HepG2 (cell line): ENCODE measurements around the gene MAGEA9B. TPM values are rescaled to one million over a fixed set of nuclear protein-coding genes. Genes with fewer than 3 reads are reported as not detected.

Source experiments
- ATAC-seq: fragments of 200-7000 bp; cut with Tn5 transposase; 3 replicates; pipeline ENCODE4 v1.9.1; 2020; ENCODE audit warnings: mild to moderate bottlenecking, moderate library complexity
- BruUV-seq: library from RNA; stranded (reverse); fragments of 400-500 nt; replicated peaks from 2 replicates; lab custom pipeline; 2021; lab: Mats Ljungman, UMichigan
- CTCF ChIA-PET: fragments of 300-600 bp; formaldehyde crosslinking; extraction: SDS; loops from one replicate; lab custom pipeline; 2021; ENCODE audit warnings: low total read pairs, inconsistent platforms, low intra/inter-chr PET ratio; lab: Yijun Ruan, JAX
- POLR2A ChIA-PET: fragments of 350-600 bp; sonication (Branson Sonifier 250); formaldehyde crosslinking; loops from one replicate; lab custom pipeline; 2020; ENCODE audit warnings: antibody characterized with exemption, inconsistent platforms; lab: Yijun Ruan, JAX
- DNase-seq: peaks from one replicate; pipeline ENCODE4 v3.0.0-alpha.2; 2015; ENCODE audit warnings: low spot score
- FAIRE-seq: peaks from 3 replicates; lab custom pipeline; 2011; peaks lifted over from hg19 to GRCh38; lab: Jason Lieb, UNC
- H2AFZ ChIP-seq: one replicate; pipeline ENCODE4 v1.6.1; 2011; ENCODE audit warnings: low read length, inconsistent platforms
- H3K27ac ChIP-seq: fragments of 300-600 bp; 3 replicates; pipeline ENCODE4 v1.8.0; 2011; ENCODE audit warnings: mixed run types, mild to moderate bottlenecking, mixed read lengths, low read length, inconsistent platforms; ENCODE audit not compliant: insufficient read depth; ENCODE audit errors: extremely low read length
- H3K27me3 ChIP-seq, 2 experiments: fragments of 200-600 bp in 1 of 2; 2 replicates in 1 of 2; 3 replicates in 1 of 2; pipeline versions ENCODE4 v1.6.0 to v1.8.0; 2011; ENCODE audit warnings: low read length in 2 of 2, mild to moderate bottlenecking in 2 of 2, moderate library complexity in 2 of 2, inconsistent platforms in 1 of 2; ENCODE audit not compliant: insufficient read depth in 2 of 2, control insufficient read depth in 1 of 2
- H3K36me3 ChIP-seq, 2 experiments: fragments of 200-600 bp in 1 of 2; replicated peaks in 1 of 2; 2 replicates in 1 of 2; 3 replicates in 1 of 2; pipeline versions ENCODE4 v1.5.1 to v1.8.0; 2011; ENCODE audit warnings: low read length in 2 of 2, inconsistent platforms in 1 of 2; ENCODE audit not compliant: insufficient read depth in 2 of 2, control insufficient read depth in 1 of 2
- H3K4me1 ChIP-seq: 2 replicates; pipeline ENCODE4 v1.5.1; 2012; ENCODE audit warnings: low read length, inconsistent platforms; ENCODE audit not compliant: insufficient read depth
- H3K4me2 ChIP-seq: 2 replicates; pipeline ENCODE4 v1.6.0; 2011; ENCODE audit warnings: low read depth, low read length, inconsistent platforms
- H3K4me3 ChIP-seq, 3 experiments: fragments of 200-600 bp in 1 of 3; sonication (generic), shearing (Covaris generic) in 1 of 3; replicated peaks in 1 of 3; 2 replicates each; pipeline ENCODE4 v1.5.1; 2011 to 2016; ENCODE audit warnings: low read length in 3 of 3, inconsistent platforms in 2 of 3, low read depth in 2 of 3, mild to moderate bottlenecking in 2 of 3, control low read depth in 1 of 3, mixed read lengths in 1 of 3; ENCODE audit not compliant: insufficient read depth in 1 of 3
- H3K79me2 ChIP-seq: one replicate; pipeline ENCODE4 v1.6.1; 2011; ENCODE audit warnings: low read length, inconsistent platforms; ENCODE audit not compliant: insufficient read depth
- H3K9ac ChIP-seq: 2 replicates; pipeline ENCODE4 v1.6.0; 2011; ENCODE audit warnings: mild to moderate bottlenecking, low read depth, low read length, inconsistent platforms; ENCODE audit not compliant: insufficient read depth
- H3K9me3 ChIP-seq: 2 replicates; pipeline ENCODE4 v1.5.1; 2012; ENCODE audit warnings: mild to moderate bottlenecking, low read length
- H4K20me1 ChIP-seq: 2 replicates; pipeline ENCODE4 v1.6.0; 2011; ENCODE audit warnings: inconsistent platforms, mild to moderate bottlenecking, low read length, moderate library complexity; ENCODE audit not compliant: insufficient read depth
- BHLHE40 ChIP-seq: IDR thresholded peaks from 2 replicates; pipeline ENCODE4 v1.6.1; 2011; ENCODE audit warnings: low read length, improper control_type of control experiment
- CBX1 ChIP-seq: IDR thresholded peaks from one replicate; pipeline ENCODE4 v1.6.1; 2016; ENCODE audit warnings: antibody characterized with exemption, low read depth
- CEBPZ ChIP-seq: IDR thresholded peaks from 2 replicates; pipeline ENCODE4 v1.6.1; 2012; ENCODE audit warnings: low read length, improper control_type of control experiment
- ELF3 ChIP-seq: IDR thresholded peaks from 2 replicates; pipeline ENCODE4 v1.6.1; 2016; ENCODE audit warnings: missing genetic modification reagents, missing compliant biosample characterization
- EP300 ChIP-seq, 3 experiments: sonication (generic) in 1 of 3; formaldehyde crosslinking in 1 of 3; IDR thresholded peaks; 2 replicates each; pipeline versions ENCODE4 v1.5.1 to v1.6.1; 2011 to 2020; ENCODE audit warnings: low read depth in 2 of 3, low read length in 2 of 3, borderline replicate concordance in 1 of 3, improper control_type of control experiment in 1 of 3, mild to moderate bottlenecking in 1 of 3, missing genetic modification reagents in 1 of 3, moderate library complexity in 1 of 3
- ERF ChIP-seq: IDR thresholded peaks from 2 replicates; pipeline ENCODE4 v1.6.1; 2018; ENCODE audit warnings: missing biosample characterization, missing genetic modification reagents
- EZH2 ChIP-seq: conservative IDR thresholded peaks from 2 replicates; pipeline ENCODE4 v1.6.1; 2012; ENCODE audit warnings: mild to moderate bottlenecking, low read depth, low read length, moderate library complexity
- GLMP ChIP-seq: sonication (generic); formaldehyde crosslinking; IDR thresholded peaks from 2 replicates; pipeline ENCODE4 v1.9.0; 2021; ENCODE audit warnings: missing genetic modification reagents, mild to moderate bottlenecking, borderline replicate concordance
- ISX ChIP-seq: sonication (generic); formaldehyde crosslinking; conservative IDR thresholded peaks from 2 replicates; pipeline ENCODE4 v1.5.0; 2020; ENCODE audit warnings: missing genetic modification reagents
- ONECUT2 ChIP-seq: sonication (generic); formaldehyde crosslinking; IDR thresholded peaks from 2 replicates; pipeline ENCODE4 v1.4.0; 2020; ENCODE audit warnings: missing genetic modification reagents
- RAD21 ChIP-seq: fragments of 450-650 bp; formaldehyde crosslinking; IDR thresholded peaks from 2 replicates; pipeline ENCODE4 v1.5.0; 2020; ENCODE audit warnings: mild to moderate bottlenecking
- RFX1 ChIP-seq: fragments of 450-650 bp; IDR thresholded peaks from 2 replicates; pipeline ENCODE4 v1.6.1; 2017
- SIX4 ChIP-seq: sonication (generic); formaldehyde crosslinking; IDR thresholded peaks from 2 replicates; pipeline ENCODE4 v1.4.0; 2020; ENCODE audit warnings: missing genetic modification reagents
- ZC3H13 ChIP-seq: sonication (generic); formaldehyde crosslinking; IDR thresholded peaks from 2 replicates; pipeline ENCODE4 v1.8.1; 2023; ENCODE audit warnings: mild to moderate bottlenecking, missing genetic modification reagents, moderate library complexity
- ZFP91 ChIP-seq: sonication (generic); formaldehyde crosslinking; IDR thresholded peaks from 2 replicates; pipeline ENCODE4 v1.9.0; 2022; ENCODE audit warnings: missing genetic modification reagents, mild to moderate bottlenecking, borderline replicate concordance
- ZMYM4 ChIP-seq: sonication (generic); formaldehyde crosslinking; IDR thresholded peaks from 2 replicates; pipeline ENCODE4 v1.8.1; 2023; ENCODE audit warnings: mild to moderate bottlenecking, missing genetic modification reagents
- ZNF33B ChIP-seq: sonication (generic); formaldehyde crosslinking; IDR thresholded peaks from 2 replicates; pipeline ENCODE4 v1.5.1; 2020; ENCODE audit warnings: mild to moderate bottlenecking, missing genetic modification reagents
- ZNF639 ChIP-seq: conservative IDR thresholded peaks from 2 replicates; pipeline ENCODE4 v1.6.1; 2018; ENCODE audit warnings: missing genetic modification reagents
- ZNF784 ChIP-seq: sonication (generic); formaldehyde crosslinking; IDR thresholded peaks from 2 replicates; pipeline ENCODE4 v1.5.1; 2020; ENCODE audit warnings: missing genetic modification reagents, mild to moderate bottlenecking, borderline replicate concordance
- WGBS: methylation state at CpG from one replicate; pipeline ENCODE4 v1.1.6; 2017; ENCODE audit warnings: low lambda C conversion rate; 5-methylcytosine and 5-hydroxymethylcytosine counted together
- in situ Hi-C: cut with HindIII; loops from 2 replicates; pipeline ENCODE4 v1.10.0; 2017; ENCODE audit warnings: low pct_unique_long_range_greater_than_20kb; ENCODE audit not compliant: extremely low pct_ligation_motif_present
- intact Hi-C: fragments of 100-400 bp; cut with micrococcal nuclease; formaldehyde crosslinking; loops from one replicate; pipeline ENCODE4 v1.10.0; 2022; ENCODE audit not compliant: unreplicated experiment
- polyA plus RNA-seq, 8 experiments: library from polyadenylated mRNA; depleted of rRNA in 3 of 8; stranded (reverse) in 7 of 8; unstranded in 1 of 8; fragments of >200 nt; fragmentation: Illumina TruSeq in 4 of 8; extraction: Trizol in 4 of 8; gene quantifications; 2 replicates each; pipeline versions ENCODE4 v1.2.1 to v1.2.3, GENCODE V29; 2011 to 2016; ENCODE audit warnings: low read depth in 4 of 8, missing spikeins in 1 of 8, mixed read lengths in 1 of 8; ENCODE audit not compliant: insufficient read depth in 1 of 8
- total RNA-seq, 5 experiments: library from RNA; depleted of rRNA; stranded (reverse); fragments of >200 nt; fragmentation: Illumina TruSeq; extraction: Trizol; gene quantifications; 2 replicates each; pipeline ENCODE4 v1.2.3, GENCODE V29; 2016; ENCODE audit warnings: low read depth in 1 of 5

Gene MAGEA9B
- total and polyA plus RNA-seq, 2 of the 13 experiments (the other 11 are each of a cell fraction or from before 2014, with no cell fraction given) = 0.07 to 0.11 TPM

- FAIRE-seq = no peak
- H3K79me2 ChIP-seq = no peaks in the 10 kb centered on the region
- H3K9me3 ChIP-seq = no peaks in the 10 kb centered on the region
- CTCF ChIA-PET = no interaction called here
- H3K4me1 ChIP-seq = no peaks in the 10 kb centered on the region
- no peak overlapping the region for H3K9ac ChIP-seq
- in situ Hi-C loops (no loop called here), intact Hi-C loops (no loop called here)
- no peak for DNase-seq
- POLR2A ChIA-PET = no interaction called here
- H3K4me3 ChIP-seq = no peak overlapping the region
- H4K20me1 ChIP-seq = no peaks in the 10 kb centered on the region
- no peak overlapping the region for H3K27ac ChIP-seq
- no TSS peak for BruUV-seq
- no peak overlapping the region for H3K4me2 ChIP-seq
- no peak for ATAC-seq
- H3K27me3 ChIP-seq = no peaks in the 10 kb centered on the region
- WGBS = 22% methylated on average over 6 of the region's 6 CpGs
- no peaks in the 10 kb centered on the region for H3K36me3 ChIP-seq
- H2AFZ ChIP-seq = no peak overlapping the region
- TF ChIP-seq ELF3 (CRISPR knock-in tag) (no peak), ZC3H13 (CRISPR knock-in tag) (no peak), BHLHE40 (no peak), RFX1 (no peak), ONECUT2 (CRISPR knock-in tag) (no peak), EP300 (IDR thresholded peaks at IDR 0.05; ENCODE audit: low read depth in 2 of 2, low read length in 2 of 2) (no peak), EP300 (CRISPR knock-in tag; IDR thresholded peaks at IDR 0.05; ENCODE audit: borderline replicate concordance) (no peak), CBX1 (no peak), EZH2 (no peak), ZNF639 (no peak), SIX4 (no peak), ISX (CRISPR knock-in tag) (no peak), ZFP91 (CRISPR knock-in tag) (no peak), ERF (CRISPR knock-in tag) (no peak), ZNF784 (CRISPR knock-in tag) (no peak), ZNF33B (CRISPR knock-in tag) (no peak), RAD21 (CRISPR knock-in tag) (no peak), GLMP (CRISPR knock-in tag) (no peak), CEBPZ (no peak), ZMYM4 (CRISPR knock-in tag) (no peak)
Measured at GRCh38 chrX:149570668-149571067, 16.6 kb downstream of the MAGEA9B start.
